ENCODE measurements around the gene PDSS2. TPM values are rescaled to one million over a fixed set of nuclear protein-coding genes. Genes with fewer than 3 reads are reported as not detected.

The PDSS2 gene
- total RNA-seq, 1 donor from 2014 or later = 19.7 TPM

DNA sequence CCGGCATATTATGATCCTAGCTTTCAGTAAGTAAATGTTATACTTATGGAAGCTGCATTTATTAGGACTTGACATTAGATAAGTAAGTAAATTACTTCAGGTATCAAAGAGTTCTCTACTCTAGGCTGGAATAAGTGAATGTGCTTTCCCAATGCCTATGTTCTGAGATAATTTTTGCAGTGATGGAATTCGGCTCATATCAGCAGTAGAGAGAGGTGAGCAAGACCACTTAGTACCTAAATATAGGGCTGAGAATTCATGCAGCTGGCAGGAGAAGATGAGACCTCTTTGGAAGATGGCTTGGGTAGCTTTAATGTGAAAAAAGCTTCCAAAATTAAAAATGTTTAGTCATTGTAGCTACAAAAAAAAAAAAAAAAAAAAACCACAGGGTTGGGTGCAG is 330.8 kb downstream of the PDSS2 start:
- TF ChIP-seq, protein P1, sequence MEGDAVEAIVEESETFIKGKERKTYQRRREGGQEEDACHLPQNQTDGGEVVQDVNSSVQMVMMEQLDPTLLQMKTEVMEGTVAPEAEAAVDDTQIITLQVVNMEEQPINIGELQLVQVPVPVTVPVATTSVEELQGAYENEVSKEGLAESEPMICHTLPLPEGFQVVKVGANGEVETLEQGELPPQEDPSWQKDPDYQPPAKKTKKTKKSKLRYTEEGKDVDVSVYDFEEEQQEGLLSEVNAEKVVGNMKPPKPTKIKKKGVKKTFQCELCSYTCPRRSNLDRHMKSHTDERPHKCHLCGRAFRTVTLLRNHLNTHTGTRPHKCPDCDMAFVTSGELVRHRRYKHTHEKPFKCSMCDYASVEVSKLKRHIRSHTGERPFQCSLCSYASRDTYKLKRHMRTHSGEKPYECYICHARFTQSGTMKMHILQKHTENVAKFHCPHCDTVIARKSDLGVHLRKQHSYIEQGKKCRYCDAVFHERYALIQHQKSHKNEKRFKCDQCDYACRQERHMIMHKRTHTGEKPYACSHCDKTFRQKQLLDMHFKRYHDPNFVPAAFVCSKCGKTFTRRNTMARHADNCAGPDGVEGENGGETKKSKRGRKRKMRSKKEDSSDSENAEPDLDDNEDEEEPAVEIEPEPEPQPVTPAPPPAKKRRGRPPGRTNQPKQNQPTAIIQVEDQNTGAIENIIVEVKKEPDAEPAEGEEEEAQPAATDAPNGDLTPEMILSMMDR (IDR thresholded peaks at IDR 0.05; ENCODE audit: borderline replicate concordance) = no peak
- H3K36me3 ChIP-seq = no peaks in the 10 kb centered on the region
- H3K4me3 ChIP-seq = no peak overlapping the region
- H3K4me1 ChIP-seq = peaks cover 8% of the 10 kb centered on the region
- DNase-seq = no peak
- no peak overlapping the region for H3K27ac ChIP-seq (replicated peaks)
- H3K27me3 ChIP-seq (ENCODE audit: low read depth) = no peaks in the 10 kb centered on the region
- intact Hi-C loops (cut with micrococcal nuclease) = no loop called here
- no peaks in the 10 kb centered on the region for H3K9me3 ChIP-seq (replicated peaks)

DNA sequence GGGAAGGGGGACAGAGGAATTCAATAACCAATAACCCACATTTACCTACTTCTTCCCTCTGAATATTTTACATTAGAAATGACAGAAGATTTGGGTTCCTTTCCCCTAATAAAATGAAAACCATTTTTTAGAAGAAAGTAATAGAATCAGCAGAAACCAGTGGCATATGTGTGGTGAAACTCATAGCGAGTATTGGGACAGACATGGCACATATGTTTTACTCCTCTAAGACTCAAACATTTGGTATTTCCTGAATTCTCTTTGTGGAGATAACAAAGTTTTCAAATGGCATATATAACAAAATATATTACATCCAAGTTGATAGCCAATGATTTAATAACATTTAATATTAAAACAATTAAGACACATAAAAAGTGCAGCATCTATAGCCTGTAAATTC is 331.2 kb downstream of the PDSS2 start:
- no peaks in the 10 kb centered on the region for H3K9me3 ChIP-seq (replicated peaks)
- no peaks in the 10 kb centered on the region for H3K36me3 ChIP-seq
- intact Hi-C loops (cut with micrococcal nuclease) = no loop called here
- peaks cover 8% of the 10 kb centered on the region for H3K4me1 ChIP-seq
- no peak overlapping the region for H3K27ac ChIP-seq (replicated peaks)
- no peaks in the 10 kb centered on the region for H3K27me3 ChIP-seq (ENCODE audit: low read depth)
- DNase-seq = no peak
- H3K4me3 ChIP-seq = no peak overlapping the region
- TF ChIP-seq, protein P1 (IDR thresholded peaks at IDR 0.05; ENCODE audit: borderline replicate concordance) = no peak

DNA sequence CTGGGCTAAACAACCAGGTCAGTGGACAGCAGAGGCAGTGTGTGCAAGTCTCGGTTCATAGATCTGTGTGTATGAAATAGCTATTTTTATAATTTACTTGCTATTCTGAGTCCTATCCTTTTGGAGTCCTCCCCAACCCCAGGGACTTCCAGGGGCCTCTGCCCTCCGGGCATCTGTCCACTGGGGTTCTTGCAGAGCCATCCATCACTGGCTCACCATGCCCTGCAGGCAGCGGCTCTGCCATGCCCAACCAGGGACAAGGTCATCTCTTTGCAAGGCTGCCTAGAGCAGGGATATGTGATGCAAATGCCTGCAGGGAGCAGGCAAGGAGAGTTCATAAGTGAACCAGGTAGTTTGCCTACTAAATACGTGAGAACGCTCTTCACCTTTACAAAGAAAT is 333.6 kb downstream of the PDSS2 start:
- intact Hi-C loops (cut with micrococcal nuclease) = no loop called here
- Histone ChIP-seq H3K27ac (replicated peaks) (no peak overlapping the region), H3K36me3 (no peaks in the 10 kb centered on the region), H3K4me3 (no peak overlapping the region), H3K27me3 (ENCODE audit: low read depth) (no peaks in the 10 kb centered on the region), H3K4me1 (peaks cover 8% of the 10 kb centered on the region), H3K9me3 (replicated peaks) (no peaks in the 10 kb centered on the region)
- TF ChIP-seq, protein P1 (IDR thresholded peaks at IDR 0.05; ENCODE audit: borderline replicate concordance) = no peak
- DNase-seq = no peak

DNA sequence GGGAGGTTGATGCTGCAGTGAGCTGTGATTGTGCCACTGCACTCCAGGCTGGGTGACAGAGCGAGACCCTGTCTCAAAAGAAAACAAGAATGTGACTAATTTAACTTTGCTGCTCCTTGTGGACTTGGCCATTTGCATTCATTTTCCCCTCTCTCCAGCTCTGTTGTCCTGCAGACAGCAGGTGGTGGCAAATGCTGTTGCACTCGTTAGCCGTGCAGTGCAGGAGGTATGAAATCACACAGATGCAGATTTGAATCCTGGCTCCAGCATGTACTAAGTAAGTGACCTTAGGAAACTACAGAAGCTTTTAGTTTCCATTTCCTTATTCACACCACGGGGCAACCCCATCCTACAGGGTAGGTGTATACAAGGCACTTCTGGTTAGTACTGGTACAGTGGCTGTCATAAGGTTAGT is 334.4 kb downstream of the PDSS2 start:
- Histone ChIP-seq H3K27ac (replicated peaks) (no peak overlapping the region), H3K27me3 (ENCODE audit: low read depth) (no peaks in the 10 kb centered on the region), H3K4me1 (peaks cover 8% of the 10 kb centered on the region), H3K9me3 (replicated peaks) (no peaks in the 10 kb centered on the region), H3K4me3 (no peak overlapping the region), H3K36me3 (no peaks in the 10 kb centered on the region)
- TF ChIP-seq, protein P1 (IDR thresholded peaks at IDR 0.05; ENCODE audit: borderline replicate concordance) = no peak
- intact Hi-C loops (cut with micrococcal nuclease) = no loop called here
- DNase-seq = no peak

DNA sequence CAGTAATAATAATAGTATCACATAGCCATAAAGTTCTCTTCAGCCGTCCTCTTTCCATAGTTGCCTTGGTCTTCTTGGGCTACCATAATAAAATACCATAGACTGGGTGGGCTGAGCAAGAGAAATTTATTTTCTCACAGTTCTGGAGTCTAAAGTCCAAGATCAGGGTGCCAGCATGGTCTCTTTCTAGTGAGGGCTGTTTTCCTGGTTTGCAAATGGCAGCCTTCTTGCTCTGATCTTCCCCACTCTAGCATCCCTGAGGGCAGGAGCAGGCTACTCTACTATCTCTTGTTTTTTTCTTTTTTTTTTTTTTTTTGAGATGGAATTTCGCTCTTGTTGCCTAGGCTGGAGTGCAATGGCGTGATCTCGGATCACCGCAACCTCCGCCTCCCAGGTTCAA is 335.9 kb downstream of the PDSS2 start:
- TF ChIP-seq, protein P1 (IDR thresholded peaks at IDR 0.05; ENCODE audit: borderline replicate concordance) = no peak
- H3K27me3 ChIP-seq (ENCODE audit: low read depth) = peaks cover 7% of the 10 kb centered on the region
- H3K36me3 ChIP-seq = no peaks in the 10 kb centered on the region
- H3K4me3 ChIP-seq = no peak overlapping the region
- H3K27ac ChIP-seq (replicated peaks) = no peak overlapping the region
- H3K4me1 ChIP-seq = no peaks in the 10 kb centered on the region
- intact Hi-C loops (cut with micrococcal nuclease) = no loop called here
- no peaks in the 10 kb centered on the region for H3K9me3 ChIP-seq (replicated peaks)
- DNase-seq = no peak

DNA sequence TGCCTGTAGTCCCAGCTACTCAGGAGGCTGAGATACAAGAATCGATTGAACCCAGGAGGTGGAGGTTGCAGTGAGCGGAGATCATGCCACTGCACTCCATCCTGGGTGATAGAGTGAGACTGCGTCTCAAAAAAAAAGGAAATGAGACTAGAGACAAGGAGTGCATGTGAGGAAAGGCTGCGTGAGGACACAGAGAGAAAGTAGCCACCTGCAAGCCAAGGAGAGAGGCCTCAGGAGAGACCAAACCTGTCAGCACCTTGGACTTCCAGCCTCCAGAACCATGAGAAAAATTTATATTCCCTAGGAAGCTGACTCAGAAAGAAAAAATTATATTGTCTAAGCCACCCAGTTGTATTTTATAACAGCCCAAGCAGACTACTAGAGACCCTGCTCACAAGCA is 336.6 kb downstream of the PDSS2 start:
- Histone ChIP-seq H3K9me3 (replicated peaks) (no peaks in the 10 kb centered on the region), H3K27me3 (ENCODE audit: low read depth) (peaks cover 7% of the 10 kb centered on the region), H3K36me3 (no peaks in the 10 kb centered on the region), H3K27ac (replicated peaks) (no peak overlapping the region), H3K4me1 (no peaks in the 10 kb centered on the region), H3K4me3 (no peak overlapping the region)
- intact Hi-C loops (cut with micrococcal nuclease) = no loop called here
- TF ChIP-seq, protein P1 (IDR thresholded peaks at IDR 0.05; ENCODE audit: borderline replicate concordance) = no peak
- DNase-seq = no peak
